ENCODE results near the gene CD151. TPM values are rescaled to one million over a fixed set of nuclear protein-coding genes. Genes with fewer than 3 reads are reported as not detected.

The CD151 gene
- total RNA-seq, 6 donors from 2014 or later: 179 to 545 (median 421) TPM

DNA sequence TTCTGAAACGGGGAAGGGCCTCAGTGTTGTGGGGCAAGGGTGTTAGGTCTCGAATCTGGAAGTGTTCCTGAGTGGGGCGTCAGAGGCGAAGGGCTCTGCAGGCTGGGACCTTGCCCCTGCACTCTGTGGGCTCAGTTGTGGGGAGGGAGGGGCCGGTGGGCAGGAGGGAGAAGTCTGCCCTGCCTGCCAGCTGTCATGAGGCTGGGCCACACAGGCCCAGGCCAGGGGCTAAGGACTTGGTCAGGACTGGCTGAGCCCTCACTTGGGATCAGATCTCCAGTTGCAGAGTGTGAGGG is 4.9 kb upstream of the CD151 start, which contains the start of gene CRACR2B:
Gene CRACR2B, plus strand, starts transcription at position 23 of the 296 bp plus-strand sequence. CDS start 689 bp downstream, outside the sequence.
- DNase-seq (no peak), ATAC-seq (ENCODE audit: low FRiP score in 2 of 2) (peak in 1 of 2 donors; percentile 0)
- Histone ChIP-seq H3K36me3 (peaks cover 19 to 28% (median 25%) of the 10 kb centered on the region in 4 donors), H3K27me3 (peaks cover 0 to 4% (median 0%) of the 10 kb centered on the region in 4 donors), H3K4me3 (peak within 1 kb of the TSS; percentile 22 to 61 (median 57)), H3K9me3 (no peaks in the 10 kb centered on the region), H3K4me1 (peaks cover 75 to 92% (median 77%) of the 10 kb centered on the region in 4 donors), H3K27ac (peak within 1 kb of the TSS; percentile 77 to 92 (median 84))
- WGBS, 2 donors: 33 to 50% methylated on average over 5 of the region's 5 CpGs
- TF ChIP-seq EP300 (IDR thresholded peaks at IDR 0.05) (no peak), POLR2A (IDR thresholded peaks at IDR 0.05) (no peak), POLR2AphosphoS5 (IDR thresholded peaks at IDR 0.05) (no peak)
- TF ChIP-seq, protein P1, sequence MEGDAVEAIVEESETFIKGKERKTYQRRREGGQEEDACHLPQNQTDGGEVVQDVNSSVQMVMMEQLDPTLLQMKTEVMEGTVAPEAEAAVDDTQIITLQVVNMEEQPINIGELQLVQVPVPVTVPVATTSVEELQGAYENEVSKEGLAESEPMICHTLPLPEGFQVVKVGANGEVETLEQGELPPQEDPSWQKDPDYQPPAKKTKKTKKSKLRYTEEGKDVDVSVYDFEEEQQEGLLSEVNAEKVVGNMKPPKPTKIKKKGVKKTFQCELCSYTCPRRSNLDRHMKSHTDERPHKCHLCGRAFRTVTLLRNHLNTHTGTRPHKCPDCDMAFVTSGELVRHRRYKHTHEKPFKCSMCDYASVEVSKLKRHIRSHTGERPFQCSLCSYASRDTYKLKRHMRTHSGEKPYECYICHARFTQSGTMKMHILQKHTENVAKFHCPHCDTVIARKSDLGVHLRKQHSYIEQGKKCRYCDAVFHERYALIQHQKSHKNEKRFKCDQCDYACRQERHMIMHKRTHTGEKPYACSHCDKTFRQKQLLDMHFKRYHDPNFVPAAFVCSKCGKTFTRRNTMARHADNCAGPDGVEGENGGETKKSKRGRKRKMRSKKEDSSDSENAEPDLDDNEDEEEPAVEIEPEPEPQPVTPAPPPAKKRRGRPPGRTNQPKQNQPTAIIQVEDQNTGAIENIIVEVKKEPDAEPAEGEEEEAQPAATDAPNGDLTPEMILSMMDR (IDR thresholded peaks at IDR 0.05): no peak

DNA sequence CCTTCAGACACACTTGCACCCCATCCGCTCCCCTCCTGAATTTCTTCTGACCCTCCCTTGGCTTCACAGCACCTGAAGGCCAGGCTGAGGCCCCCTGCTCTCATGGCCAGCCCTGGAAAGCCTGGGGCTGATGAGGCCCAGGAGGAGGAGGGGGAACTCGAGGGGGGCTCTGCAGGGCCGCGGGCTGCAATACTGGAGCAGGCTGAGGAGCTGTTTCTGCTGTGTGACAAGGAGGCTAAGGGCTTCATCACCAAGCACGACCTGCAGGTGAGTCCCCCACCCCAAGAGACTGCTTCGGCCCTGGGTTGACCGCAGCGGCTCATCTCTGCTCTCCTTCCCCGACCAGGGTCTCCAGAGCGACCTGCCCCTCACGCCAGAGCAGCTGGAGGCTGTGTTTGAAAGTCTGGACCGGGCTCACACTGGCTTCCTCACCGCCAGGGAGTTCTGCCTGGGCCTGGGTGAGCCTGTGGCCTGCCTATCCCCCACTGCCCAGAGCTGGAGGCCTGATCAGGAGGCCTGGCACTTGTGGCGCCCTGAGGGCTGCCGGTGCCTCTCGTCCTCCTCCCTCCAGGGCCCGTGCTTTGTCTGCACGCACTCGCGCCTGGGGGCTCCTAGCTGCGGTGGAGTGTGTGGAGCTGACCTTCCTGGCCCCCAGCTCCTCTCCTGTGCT is 4.1 kb upstream of the CD151 start:
- ATAC-seq (ENCODE audit: low FRiP score in 2 of 2): no peak
- no peak for TF ChIP-seq POLR2A (IDR thresholded peaks at IDR 0.05)
- peak in 1 of 2 donors; percentile 75 for DNase-seq
- peaks cover 78 to 90% (median 80%) of the 10 kb centered on the region in 4 donors for H3K4me1 ChIP-seq
- WGBS, 2 donors: 54 to 79% methylated on average over 9 to 21 of the region's 21 CpGs
- H3K4me3 ChIP-seq: peak overlapping the region in 2 of 4 donors; percentile 45 to 46
- H3K36me3 ChIP-seq: peaks cover 14 to 20% (median 19%) of the 10 kb centered on the region in 4 donors
- H3K27me3 ChIP-seq: peaks cover 0 to 4% (median 0%) of the 10 kb centered on the region in 4 donors
- no peaks in the 10 kb centered on the region for H3K9me3 ChIP-seq
- H3K27ac ChIP-seq: peak overlapping the region; percentile 48 to 92 (median 84)

DNA sequence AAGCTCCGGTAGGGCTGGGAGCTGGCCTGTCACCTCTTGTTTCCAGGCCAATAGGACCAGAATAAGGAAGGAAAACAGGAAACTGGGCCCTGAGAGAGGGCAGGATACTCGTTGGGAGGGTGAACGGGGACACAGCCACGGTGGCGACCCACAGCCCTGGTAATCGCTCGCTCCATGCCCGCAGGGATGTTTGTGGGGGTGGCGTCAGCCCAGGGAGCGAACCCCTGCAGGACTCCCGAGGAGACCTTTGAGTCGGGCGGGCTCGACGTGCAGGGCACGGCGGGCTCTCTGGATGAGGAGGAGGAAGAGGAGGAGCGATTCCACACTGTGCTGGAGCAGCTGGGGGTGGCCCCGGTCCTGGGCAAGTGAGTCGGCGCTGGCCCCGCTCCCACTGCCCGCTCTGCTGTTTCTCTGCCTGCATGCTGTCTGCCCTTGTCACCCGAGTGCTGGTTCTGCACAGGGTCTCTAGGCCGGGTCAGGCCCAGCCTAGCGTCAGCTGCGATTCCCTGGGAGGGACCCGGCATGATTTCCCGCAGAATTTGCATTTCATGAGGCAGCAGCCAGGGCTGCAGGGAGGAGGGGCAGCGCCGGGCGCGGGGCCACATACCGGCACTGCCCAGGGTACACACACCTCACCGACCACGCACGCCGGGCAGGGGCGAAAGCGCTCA is 3.4 kb upstream of the CD151 start:
- H3K36me3 ChIP-seq: peaks cover 7 to 13% (median 12%) of the 10 kb centered on the region in 4 donors
- WGBS, 2 donors: 0 to 11% methylated on average over 2 to 37 of the region's 40 CpGs
- H3K4me3 ChIP-seq: peak overlapping the region in 3 of 4 donors; percentile 39 to 46 (median 45)
- DNase-seq (peak in 1 of 2 donors; percentile 89), ATAC-seq (ENCODE audit: low FRiP score in 2 of 2) (peak; percentile 9 to 23)
- peaks cover 84 to 96% (median 87%) of the 10 kb centered on the region in 4 donors for H3K4me1 ChIP-seq
- TF ChIP-seq, protein P1 (IDR thresholded peaks at IDR 0.05): no peak
- TF ChIP-seq POLR2AphosphoS5 (IDR thresholded peaks at IDR 0.05) (no peak), POLR2A (IDR thresholded peaks at IDR 0.05) (peak in 1 of 4 donors; percentile 41)
- no peaks in the 10 kb centered on the region for H3K9me3 ChIP-seq
- H3K27me3 ChIP-seq: peaks cover 0 to 4% (median 0%) of the 10 kb centered on the region in 4 donors
- H3K27ac ChIP-seq: peak overlapping the region; percentile 48 to 92 (median 84)

DNA sequence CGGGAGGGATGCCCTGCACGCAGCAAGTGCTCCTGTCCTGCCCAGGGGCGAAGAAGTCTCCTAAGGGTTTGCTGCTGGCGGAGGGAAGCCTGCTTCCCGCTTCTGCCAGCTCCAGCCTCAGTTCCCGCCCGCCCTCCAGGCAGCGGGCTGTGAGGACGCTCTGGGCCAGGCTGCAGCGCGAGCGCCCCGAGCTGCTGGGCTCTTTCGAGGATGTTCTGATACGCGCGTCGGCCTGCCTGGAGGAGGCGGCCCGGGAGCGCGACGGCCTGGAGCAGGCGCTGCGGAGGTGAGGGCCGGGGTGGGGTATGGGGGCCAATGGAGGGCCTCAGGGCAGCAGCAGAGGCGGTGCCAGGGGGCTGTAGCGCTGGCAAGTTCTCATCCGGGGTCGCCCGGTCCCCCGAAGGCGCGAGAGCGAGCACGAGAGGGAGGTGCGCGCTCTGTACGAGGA is 2.9 kb upstream of the CD151 start:
- TF ChIP-seq EP300 (IDR thresholded peaks at IDR 0.05) (no peak), POLR2A (IDR thresholded peaks at IDR 0.05) (peak in 1 of 4 donors; percentile 59)
- H3K27ac ChIP-seq: peak overlapping the region; percentile 48 to 92 (median 84)
- ATAC-seq (ENCODE audit: low FRiP score in 2 of 2): peak in 1 of 2 donors; percentile 0
- H3K36me3 ChIP-seq: peaks cover 2 to 7% (median 6%) of the 10 kb centered on the region in 4 donors
- peak overlapping the region in 3 of 4 donors; percentile 39 to 46 (median 45) for H3K4me3 ChIP-seq
- peaks cover 0 to 4% (median 0%) of the 10 kb centered on the region in 4 donors for H3K27me3 ChIP-seq
- no peaks in the 10 kb centered on the region for H3K9me3 ChIP-seq
- no peak for DNase-seq
- 2 to 10% methylated on average over 2 to 18 of the region's 39 CpGs for WGBS, 2 donors
- H3K4me1 ChIP-seq: peaks cover 88 to 96% (median 91%) of the 10 kb centered on the region in 4 donors

DNA sequence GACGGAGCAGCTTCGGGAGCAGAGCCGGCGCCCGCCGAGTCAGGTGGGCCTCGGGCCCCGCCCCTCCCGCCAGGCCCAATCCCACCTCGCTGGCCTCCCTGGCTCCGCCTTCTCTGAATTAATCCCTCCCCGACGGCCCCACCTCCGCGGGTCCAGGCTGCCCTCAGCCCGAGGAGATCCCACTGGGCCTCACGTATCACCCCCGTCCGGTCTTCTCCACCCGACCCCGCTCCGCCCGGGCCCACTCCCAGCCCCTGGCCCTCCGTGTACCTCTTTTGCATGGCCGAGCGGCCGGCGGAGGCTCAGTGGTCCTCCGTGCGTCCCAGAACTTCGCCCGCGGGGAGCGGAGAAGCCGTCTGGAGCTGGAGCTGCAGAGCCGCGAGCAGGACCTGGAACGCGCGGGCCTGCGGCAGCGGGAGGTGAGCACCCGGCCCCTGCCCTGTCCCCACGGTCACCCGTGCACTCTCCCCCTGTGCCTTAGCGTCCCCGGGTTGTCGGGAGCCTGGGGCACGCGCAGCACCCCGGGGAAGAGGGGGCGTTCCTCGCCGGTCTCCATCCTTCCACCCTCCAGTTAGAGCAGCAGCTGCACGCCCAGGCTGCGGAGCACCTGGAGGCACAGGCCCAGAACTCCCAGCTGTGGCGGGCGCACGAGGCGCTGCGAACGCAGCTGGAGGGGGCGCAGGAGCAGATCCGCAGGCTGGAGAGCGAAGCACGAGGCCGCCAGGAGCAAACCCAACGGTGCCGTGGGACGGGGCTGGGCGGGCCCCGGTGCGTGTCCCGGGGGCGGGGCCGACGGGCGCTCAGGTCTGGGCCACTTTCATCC is 2.2 kb upstream of the CD151 start:
- TF ChIP-seq EP300 (IDR thresholded peaks at IDR 0.05): no peak
- TF ChIP-seq, protein P1 (IDR thresholded peaks at IDR 0.05): no peak
- TF ChIP-seq POLR2A (IDR thresholded peaks at IDR 0.05): peak in 1 of 4 donors; percentile 47
- peak in 1 of 2 donors; percentile 40 for TF ChIP-seq POLR2AphosphoS5 (IDR thresholded peaks at IDR 0.05)
- DNase-seq (peak; percentile 88 to 94), ATAC-seq (ENCODE audit: low FRiP score in 2 of 2) (peak; percentile 53 to 61)

More for the DNA sequence above, 2.2 kb upstream of the CD151 start:
- H3K4me1 ChIP-seq: peaks cover 86 to 96% (median 91%) of the 10 kb centered on the region in 4 donors
- H3K36me3 ChIP-seq: peaks cover 0 to under 1% (median under 1%) of the 10 kb centered on the region in 4 donors
- WGBS, 2 donors: 33 to 38% methylated on average over 25 to 32 of the region's 78 CpGs
- no peaks in the 10 kb centered on the region for H3K9me3 ChIP-seq
- H3K27ac ChIP-seq: peak overlapping the region in 3 of 4 donors; percentile 48 to 89 (median 78)
- peak overlapping the region in 3 of 4 donors; percentile 39 to 46 (median 45) for H3K4me3 ChIP-seq
- H3K27me3 ChIP-seq: peaks cover 0 to 4% (median 0%) of the 10 kb centered on the region in 4 donors
